VCaP (cell line): ENCODE results near the gene PLCB2.

Experiments used
- H3K27ac ChIP-seq: fragments of 450-650 bp; 2 replicates; pipeline ENCODE4 v1.5.1; 2017
- CTCF ChIP-seq: fragments of 450-650 bp; conservative IDR thresholded peaks from 2 replicates; pipeline ENCODE4 v1.5.1; 2017; ENCODE audit warnings: mild to moderate bottlenecking, moderate library complexity

PLCB2 gene

GRCh38 chr15:40307421-40308211 lies at the start of gene PLCB2:
TSS of gene PLCB2 (minus strand) at chr15:40307935. CDS start at chr15:40307672, 263 bp downstream.
- no peak; the same call in 1 of the 2 replicates for TF ChIP-seq CTCF
- no peak within 1 kb of the TSS for H3K27ac ChIP-seq

GRCh38 chr15:40357246-40357645 lies 49.5 kb upstream of the PLCB2 start:
- no peak for TF ChIP-seq CTCF
- peak overlapping the region; percentile 74 for H3K27ac ChIP-seq

GRCh38 chr15:40355976-40356585 lies 48.3 kb upstream of the PLCB2 start:
- no peak overlapping the region for H3K27ac ChIP-seq
- TF ChIP-seq CTCF, result no peak

GRCh38 chr15:40354408-40355171 lies 46.9 kb upstream of the PLCB2 start:
- H3K27ac ChIP-seq, result peak overlapping the region; percentile 8; the same call in 1 of the 2 replicates
- peak; percentile 20; the same call in 1 of the 2 replicates for TF ChIP-seq CTCF

- no peak for TF ChIP-seq CTCF
- peak overlapping the region; percentile 8; the same call in 1 of the 2 replicates for H3K27ac ChIP-seq
Observed at GRCh38 chr15:40353697-40354096, 46.0 kb upstream of the PLCB2 start.

- no peak for TF ChIP-seq CTCF
- peak overlapping the region; percentile 8; the same call in 1 of the 2 replicates for H3K27ac ChIP-seq
Observed at GRCh38 chr15:40352281-40352901, 44.7 kb upstream of the PLCB2 start.
